Measurements from ENCODE around the gene ZNF182.
"Not testable (repeated sequence)": the region's sequence is repeated elsewhere in the genome, so short reads cannot be mapped to it uniquely, and the experiment has no call there.

ZNF182 gene

DNA sequence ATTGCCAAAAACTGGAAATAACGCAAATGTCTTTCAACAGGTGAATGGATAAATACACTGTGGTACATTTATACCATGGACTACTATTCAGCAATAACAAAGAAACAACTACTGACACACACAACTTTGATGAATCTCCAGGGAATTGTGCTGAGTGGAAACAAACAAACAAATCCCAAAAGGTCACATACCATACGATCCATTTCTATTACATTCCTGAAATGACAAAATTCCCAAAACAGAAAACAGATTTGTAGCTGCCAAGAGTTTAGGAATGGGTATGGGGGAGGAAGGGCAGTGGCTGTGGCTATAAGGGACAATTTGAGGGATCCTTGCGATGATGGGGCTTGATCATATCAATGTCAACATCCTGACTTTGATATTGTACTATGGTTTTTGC is 2.5 kb downstream of the ZNF182 start:
- DNase-seq (ENCODE audit: low spot score): no peak

DNA sequence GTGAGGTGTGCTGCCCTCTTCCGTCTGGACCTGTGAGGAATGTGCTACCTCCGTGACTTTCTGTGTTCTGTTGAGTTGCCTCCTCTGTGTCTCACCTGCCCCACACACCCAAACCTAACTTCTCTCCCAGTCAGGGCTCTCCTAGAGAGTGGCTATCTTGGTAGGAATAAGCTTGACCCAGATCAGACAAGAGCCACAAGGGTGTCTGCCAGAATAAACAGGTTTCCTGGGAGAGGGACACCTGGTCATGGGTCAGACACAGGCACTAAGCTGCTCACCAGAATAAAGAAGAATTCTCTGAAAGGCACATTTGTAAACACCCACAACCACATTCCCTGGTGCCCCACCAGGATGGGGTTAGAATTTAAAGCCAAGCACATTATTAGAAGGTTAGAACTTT is 11.1 kb downstream of the ZNF182 start:
- no peak for DNase-seq (ENCODE audit: low spot score)

DNA sequence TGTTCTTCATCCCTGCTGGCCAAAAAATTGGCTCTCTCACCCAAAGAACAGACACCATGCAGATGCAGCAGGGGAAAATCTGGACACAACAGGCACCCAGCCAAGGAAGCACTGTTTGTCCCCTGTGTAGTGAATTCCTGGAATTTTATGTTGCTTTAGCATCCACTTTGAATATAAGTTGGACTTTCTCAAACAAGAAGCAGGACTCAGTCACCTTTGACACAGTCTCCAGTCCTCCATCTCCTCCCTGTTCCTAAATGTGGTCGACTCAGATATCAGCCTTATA is 11.8 kb downstream of the ZNF182 start:
- DNase-seq (ENCODE audit: low spot score): no peak

DNA sequence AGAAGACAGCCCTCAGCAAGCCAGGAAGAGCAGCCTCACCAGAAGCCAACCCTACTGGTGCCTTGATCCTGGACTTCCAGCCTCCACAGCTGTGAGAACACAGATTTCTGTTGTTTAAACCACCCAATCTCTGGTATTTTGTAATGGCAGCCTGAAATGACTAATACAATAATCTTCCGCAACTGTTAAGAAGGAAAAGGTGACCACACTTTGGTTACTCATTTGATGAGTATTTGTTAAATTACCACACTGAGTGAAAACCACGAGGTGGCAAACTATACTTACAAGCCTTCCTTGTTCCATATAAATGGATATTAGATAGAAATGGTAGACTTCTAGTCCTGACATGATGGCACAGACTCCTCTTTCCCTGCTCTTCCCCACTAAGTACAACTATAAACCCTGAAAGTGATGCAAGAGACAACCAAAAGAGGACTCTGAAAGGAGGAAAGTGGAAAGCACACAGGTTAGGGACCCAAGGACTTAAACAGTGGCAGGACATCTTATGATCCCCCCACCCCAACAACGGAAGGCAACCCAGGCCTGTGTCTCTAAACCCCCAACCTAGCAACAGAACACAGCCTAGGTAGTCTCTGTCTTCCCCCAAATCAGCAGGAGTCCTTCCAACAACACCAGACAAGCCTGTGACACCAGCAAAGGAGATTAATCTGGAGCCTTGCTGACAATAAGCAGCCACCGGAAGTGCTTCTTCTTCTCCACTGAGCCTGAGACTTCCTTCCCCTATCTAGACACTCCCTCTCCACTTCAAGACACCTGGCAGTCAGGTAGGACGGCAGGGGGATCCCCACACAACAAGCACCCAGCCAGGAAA is 12.3 kb downstream of the ZNF182 start:
- DNase-seq (ENCODE audit: low spot score): peak; percentile 3

DNA sequence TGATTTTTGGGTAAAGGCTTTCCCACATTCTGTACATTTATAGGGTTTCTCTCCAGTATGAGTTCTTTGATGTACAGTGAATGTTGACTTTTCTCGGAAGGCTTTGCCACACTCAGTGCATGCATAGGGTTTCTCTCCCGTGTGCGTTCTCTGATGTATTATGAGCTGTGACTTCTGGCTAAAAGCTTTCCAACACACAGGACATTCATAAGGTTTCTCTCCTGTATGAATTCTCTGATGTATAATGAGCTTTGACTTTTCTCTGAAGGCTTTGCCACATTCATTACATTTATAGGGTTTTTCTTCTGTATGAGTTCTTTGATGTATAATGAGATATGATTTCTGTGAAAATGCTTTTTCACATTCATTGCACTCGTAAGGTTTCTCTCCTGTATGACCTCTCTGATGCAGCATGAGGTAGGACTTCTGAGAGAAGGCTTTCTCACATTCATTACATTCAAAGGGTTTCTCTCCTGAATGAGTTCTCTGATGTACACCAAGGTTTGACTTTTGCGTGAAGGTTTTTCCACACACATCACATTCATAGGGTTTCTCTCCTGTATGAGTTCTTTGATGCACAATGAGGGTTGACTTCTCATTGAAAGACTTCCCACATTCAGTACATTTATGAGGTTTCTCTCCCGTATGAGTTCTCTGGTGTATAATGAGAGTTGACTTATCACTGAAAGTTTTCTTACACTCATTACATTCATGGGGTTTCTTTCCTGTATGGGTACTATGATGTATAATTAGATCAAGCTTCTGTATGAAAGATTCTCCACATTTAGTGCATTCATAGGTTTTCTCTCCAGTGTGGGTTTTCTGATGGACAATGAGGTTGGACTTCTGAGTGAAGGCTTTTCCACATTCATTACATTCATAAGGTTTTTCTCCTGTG is 27.3 kb downstream of the ZNF182 start:
- no peak for DNase-seq (ENCODE audit: low spot score)

DNA sequence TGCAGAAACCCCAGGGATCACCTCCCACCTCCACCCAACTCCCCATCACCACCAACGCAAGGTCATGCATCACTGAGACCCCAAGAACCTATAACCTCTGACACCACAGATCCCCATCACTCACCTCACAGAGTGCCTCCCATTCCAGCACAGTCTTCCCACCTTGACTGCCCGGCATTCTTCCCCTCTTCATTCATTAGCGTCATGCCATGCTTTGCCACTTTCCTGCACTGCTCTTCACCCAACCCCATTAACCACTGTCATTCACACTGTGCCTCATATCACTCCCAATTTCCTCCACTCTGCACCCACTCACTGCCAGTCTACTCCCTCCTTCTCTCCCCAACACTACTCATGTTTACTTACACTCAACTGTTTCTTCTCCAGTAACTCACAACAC is 30.6 kb downstream of the ZNF182 start:
- no peak for DNase-seq (ENCODE audit: low spot score)

DNA sequence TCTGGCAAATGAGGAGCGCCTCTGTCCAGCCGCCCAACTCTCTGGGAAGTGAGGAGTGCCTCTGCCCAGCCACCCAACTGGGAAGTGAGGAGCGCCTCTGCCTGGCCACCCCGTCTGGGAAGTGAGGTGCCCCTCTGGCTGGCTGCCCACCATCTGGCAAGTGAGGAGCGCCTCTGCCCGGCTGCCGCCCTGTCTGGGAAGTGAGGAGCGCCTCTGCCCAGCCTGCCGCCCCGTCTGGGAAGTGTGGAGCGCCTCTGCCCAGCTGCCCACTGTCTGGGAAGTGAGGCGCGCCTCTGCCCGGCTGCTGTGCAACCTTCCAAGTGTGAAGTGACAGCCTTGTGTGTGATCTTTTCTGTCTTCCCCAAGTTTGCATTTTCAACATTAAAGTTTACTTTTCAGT is 38.3 kb downstream of the ZNF182 start:
- not testable (repeated sequence) for DNase-seq (ENCODE audit: low spot score)

DNA sequence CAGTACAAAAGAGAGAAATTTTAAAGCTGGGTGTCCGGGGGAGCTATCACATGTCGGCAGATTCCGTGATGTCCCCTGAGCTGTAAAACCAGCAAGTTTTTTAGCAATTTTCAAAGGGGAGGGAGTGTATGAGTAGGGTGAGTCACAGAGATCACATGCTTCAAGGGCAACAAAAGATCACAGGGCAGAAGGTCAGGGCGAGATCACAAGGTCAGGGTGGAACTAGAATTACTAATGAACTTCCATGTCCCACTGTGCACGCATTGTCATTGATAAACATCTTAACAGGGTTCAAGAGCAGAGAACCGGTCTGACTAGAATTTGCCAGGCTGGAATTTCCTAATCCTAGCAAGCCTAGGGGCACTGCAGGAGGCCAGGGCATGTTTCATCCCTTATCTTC is 42.0 kb downstream of the ZNF182 start:
- DNase-seq (ENCODE audit: low spot score): not testable (repeated sequence)

DNA sequence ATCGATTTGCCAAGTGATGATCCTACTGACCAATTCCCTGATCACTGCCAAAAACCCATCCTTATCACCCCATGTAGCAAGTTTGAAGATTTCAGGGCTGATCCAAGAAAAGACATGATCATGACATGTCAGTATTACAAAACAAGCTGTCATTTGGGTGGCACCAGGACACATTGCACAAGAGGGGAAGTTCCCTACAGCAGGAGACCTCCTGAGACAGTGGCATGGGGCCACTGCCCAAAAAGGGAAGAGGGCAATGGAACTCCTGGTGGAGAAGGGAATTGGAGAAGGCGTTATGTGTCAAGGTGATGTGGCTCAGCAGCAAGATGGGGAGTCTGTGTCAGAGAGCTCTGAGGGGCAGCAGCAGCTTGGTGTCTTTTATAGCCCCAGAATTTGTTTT is 43.4 kb downstream of the ZNF182 start:
- DNase-seq (ENCODE audit: low spot score): no peak

DNA sequence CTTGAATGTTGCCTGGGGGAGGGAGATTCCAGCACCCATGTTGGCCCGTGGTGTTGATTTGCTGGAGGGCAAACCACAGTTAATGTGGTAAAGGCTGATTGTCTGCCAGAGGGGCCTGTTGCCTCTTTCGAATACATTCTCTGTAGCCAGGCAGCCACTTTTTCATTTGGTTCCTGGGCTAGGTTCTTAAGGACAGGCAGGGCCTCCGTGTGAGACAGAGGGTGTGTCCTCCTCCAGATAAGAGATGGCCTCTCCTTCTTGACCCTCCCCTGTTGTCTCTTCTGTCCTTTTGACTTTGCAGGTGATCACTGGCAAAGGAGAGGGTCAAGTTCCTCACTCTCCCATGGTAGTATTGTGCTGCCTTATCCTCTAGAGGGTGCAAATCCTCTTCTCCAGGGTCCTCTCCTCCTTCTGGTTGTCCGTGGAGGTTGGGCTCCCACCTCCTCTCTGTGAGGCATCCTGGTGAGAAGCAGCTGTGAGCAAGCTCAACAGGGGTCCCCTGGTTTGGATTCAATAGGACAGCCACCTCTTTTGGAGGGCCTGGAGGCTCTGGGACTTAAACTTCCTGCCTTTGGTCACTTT is 44.9 kb downstream of the ZNF182 start:
- peak; percentile 7 for DNase-seq (ENCODE audit: low spot score)

DNA sequence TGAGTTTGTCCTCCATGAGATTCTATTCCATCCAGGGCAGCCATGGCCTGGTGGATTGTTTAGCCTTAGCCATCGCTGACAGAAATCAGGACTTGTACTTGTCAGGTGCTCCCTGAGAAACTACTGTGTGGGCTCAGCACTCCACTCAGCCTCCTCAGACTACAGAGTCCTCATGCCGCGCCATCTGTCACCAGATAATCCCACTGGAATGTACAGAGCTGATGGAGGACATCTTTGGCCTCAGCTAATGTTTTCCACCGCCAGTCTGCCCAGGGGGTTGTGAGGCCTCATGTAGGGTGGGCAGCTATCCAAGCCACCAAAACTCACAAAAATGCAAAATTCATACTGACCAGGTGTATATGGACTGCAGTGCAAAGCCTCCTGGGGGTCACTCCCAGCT is 45.6 kb downstream of the ZNF182 start:
- not testable (repeated sequence) for DNase-seq (ENCODE audit: low spot score)

DNA sequence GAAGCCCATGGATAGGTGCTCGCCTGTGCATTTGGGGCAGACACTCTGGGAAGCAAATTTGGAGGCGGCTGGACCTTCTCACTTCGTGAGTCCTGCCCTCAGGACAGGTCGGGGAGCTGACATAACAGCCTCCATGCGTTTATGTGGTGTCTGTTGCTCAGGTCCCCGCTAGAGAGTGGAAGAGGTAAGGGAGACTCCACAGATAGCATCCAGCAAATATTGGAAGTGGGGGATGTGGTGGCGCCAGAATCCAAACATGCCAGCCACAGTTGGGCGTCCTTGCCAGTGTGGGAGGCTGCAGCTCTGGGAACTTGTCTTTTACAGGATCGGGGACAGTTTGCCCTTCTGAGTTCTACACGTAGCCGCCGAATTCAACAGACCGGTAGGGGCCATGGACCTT is 47.8 kb downstream of the ZNF182 start:
- no peak for DNase-seq (ENCODE audit: low spot score)

DNA sequence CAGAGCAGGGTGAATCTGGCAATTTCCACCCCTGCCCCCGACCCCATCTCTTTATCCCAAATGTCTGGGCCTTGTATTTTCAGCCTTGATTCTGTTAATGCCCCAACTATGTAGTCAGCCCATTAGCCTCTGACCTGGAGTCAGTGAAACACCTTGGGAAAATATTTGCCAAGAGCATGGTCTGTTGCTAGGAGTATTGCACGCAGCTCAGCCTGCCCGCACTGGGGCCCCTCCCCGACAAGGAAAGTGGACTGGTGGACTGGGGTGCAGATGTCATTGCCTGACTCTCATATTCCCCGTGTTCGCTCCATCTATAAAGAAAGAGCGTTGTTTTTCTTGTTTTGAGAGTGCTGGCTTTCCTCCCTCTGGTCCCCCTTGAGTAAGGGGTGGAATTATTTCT is 48.5 kb downstream of the ZNF182 start:
- not testable (repeated sequence) for DNase-seq (ENCODE audit: low spot score)

DNA sequence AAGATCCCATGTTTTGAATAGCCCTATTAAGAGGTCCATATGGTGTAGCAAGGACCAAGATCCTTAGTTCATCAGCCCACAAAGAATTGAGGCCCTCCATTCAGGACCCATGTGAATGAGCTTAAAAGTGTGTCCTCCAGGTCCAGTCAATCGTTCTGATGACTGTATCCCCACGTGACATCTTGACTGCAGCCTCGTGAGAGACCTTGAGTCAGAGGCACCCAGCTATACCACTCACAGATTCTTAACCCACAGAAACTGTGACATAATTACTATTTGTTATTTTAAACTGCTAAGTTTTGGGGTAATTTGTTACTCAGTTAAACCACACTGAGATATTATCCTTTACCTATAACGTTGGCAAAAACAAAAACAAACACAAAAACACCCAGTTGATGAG is 62.4 kb downstream of the ZNF182 start:
- no peak for DNase-seq (ENCODE audit: low spot score)

DNA sequence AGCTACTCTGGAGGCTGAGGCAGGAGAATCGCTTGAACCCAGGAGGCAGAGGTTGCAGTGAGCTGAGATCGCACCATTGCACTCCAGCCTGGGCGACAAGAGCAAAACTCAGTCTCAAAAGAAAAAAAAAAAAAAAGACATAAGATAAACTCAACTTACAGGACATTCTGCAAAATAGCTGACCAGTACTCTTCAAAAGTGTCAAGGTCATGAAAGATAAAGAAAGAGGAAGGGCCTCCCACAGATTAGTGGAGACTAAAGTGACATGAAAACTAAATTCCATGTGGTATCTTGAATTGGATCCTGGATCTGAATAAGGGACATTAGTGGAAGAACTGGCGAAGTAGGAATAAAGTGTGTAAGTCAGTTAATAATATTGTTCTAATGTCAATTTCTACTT is 63.3 kb downstream of the ZNF182 start:
- DNase-seq (ENCODE audit: low spot score): no peak

DNA sequence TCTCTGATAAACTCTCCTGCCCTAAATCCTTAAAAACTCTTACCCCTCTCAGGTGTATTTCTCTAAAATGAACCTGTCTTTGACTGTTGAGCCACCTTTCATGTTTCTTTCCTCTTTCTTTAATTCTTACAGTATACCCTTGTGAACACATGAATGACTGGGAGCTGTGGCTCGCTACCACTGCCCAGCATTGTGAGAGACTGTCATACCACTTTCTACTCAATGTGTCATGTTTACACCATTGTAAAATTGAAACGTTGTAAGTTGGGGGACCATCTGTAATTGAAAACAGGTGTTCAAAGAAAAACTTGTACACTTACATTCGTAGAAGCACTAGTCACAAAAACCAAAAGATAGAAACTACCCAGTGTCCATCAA is 66.9 kb downstream of the ZNF182 start:
- no peak for DNase-seq (ENCODE audit: low spot score)

DNA sequence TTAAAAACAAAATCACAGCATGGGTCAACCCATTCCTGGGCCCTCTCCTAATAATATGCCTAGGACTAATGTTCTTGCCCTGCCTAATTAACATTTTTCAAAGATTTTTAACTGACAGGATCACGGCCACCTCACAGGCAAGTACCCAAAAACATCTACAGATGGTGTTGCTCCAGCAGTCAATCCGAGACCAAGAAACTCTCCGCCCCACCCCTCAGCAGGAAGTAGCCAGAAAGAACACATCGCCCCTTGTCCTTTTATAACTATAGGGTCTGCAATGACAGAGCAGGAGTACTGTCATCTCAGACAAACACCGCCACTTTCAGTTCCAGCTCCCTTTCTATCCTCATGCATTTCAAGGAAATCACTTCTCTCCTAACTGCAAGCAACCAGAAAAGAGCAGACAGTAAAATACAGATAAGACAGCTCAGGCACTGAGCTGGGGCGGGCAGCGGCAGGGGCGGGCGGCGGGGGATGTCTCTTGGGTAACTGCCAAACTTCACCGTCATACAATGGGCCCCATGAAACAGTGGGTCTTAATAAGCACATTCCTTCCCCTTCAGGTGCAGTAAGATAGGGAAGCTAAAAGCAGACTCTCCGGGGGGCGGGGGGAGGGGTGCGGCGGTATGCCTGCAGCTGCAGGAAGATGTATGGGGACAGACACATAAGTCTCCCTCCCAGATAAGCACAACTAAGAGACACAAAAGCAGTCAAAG is 67.4 kb downstream of the ZNF182 start:
- no peak for DNase-seq (ENCODE audit: low spot score)

DNA sequence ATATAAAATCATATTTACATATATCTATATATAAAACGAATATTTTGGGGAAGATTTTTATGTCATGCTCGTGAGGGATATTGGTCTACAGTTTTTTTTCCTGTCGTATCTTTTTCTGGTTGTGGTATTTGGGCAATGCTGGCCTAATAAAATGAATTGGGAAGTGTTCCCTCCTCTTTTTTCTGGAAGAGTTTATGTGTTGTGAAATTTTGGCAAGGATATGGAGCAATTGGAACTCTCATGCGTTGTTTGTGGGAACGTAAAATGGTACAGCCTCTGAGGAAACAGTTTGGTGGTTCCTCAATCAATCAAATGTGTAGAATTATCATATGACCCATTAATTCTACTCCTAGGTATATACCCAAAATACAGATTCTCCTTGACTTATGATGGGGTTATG is 69.8 kb downstream of the ZNF182 start:
- DNase-seq (ENCODE audit: low spot score): no peak

DNA sequence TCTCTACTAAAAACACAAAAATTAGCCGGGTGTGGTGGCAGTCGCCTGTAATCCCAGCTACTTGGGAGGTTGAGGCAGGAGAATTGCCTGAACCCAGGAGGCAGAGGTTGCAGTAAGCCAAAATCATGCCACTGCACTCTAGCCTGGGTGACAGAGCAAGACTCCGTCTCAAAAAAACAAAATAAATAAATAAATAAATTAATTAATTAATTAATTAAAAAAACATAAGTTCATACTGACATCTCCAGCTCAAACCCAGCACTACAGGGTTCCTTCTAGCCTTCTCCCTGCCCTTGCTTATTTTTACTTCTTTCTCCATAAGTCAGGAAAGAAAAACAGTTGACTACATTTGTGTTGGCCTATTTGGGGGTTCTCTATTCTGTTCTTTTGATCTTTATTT is 71.8 kb downstream of the ZNF182 start:
- not testable (repeated sequence) for DNase-seq (ENCODE audit: low spot score)

DNA sequence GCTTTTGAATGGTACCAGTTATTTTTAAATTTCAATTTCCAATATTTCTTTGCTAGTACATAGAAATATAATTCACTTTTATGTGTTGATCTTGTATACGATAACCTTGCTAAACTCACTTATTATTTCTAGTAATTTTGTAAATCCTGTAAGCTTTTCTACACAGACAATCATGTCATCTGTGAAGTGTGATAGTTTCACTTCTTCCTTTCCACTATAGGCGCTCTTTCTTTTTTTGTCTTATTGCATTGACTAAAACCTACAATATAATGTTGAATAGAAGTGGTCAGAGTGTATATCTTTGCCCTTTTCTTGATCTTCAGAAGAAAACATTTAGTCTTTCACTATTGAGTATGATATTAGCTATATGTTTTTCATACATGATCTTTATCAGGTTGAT is 76.6 kb downstream of the ZNF182 start:
- no peak for DNase-seq (ENCODE audit: low spot score)

All from GM03348 (cell line).